Measurements from ENCODE around the gene SPIRE1.

DNA sequence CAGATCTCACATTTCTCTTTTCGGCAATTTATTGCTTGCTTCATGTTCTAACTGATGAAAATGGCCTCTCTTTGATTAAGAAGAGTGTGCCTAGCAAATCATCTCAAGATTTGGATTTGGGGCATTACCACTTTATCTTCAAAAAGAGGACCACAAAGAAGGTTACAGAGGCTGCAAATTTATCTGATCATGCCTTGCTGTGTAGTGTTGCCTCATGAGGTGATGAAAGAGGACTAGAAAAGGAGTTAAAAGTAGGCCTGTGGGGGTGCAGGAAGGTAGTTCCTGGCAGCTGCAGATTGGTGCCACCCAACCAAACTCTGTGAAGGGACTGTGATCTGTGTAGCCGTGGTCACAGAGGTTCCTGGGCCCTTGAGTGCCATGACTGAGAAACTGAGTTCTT, 181.0 kb downstream of the SPIRE1 start:
- TF ChIP-seq TEAD4 (IDR thresholded peaks at IDR 0.05) (no peak), EP300 (IDR thresholded peaks at IDR 0.05; ENCODE audit: borderline replicate concordance) (no peak), REST (IDR thresholded peaks at IDR 0.05; ENCODE audit: low read depth) (no peak), CREB1 (IDR thresholded peaks at IDR 0.05; ENCODE audit: low read depth) (no peak), YY1 (IDR thresholded peaks at IDR 0.05; ENCODE audit: low read depth) (no peak), TCF12 (IDR thresholded peaks at IDR 0.05; ENCODE audit: low read depth) (no peak), ZBTB7A (IDR thresholded peaks at IDR 0.05; ENCODE audit: low read depth) (no peak), FOXM1 (IDR thresholded peaks at IDR 0.05; ENCODE audit: borderline replicate concordance, low read depth) (no peak)

All from Ishikawa (cell line).